NK-92 treated with Interleukin-12 subunit alpha and Interleukin-12 subunit beta, amount 100 ng/mL, for 24 hours (cell line): ENCODE data around the gene RNF212.
"Not testable (repeated sequence)": the region's sequence is repeated elsewhere in the genome, so short reads cannot be mapped to it uniquely, and the experiment has no call there.

Experiments used
- DNase-seq: peaks from one replicate; lab custom pipeline; 2025; lab: John Stamatoyannopoulos, UW

Gene RNF212, protein sequence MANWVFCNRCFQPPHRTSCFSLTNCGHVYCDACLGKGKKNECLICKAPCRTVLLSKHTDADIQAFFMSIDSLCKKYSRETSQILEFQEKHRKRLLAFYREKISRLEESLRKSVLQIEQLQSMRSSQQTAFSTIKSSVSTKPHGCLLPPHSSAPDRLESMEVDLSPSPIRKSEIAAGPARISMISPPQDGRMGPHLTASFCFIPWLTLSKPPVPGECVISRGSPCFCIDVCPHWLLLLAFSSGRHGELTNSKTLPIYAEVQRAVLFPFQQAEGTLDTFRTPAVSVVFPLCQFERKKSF

DNA sequence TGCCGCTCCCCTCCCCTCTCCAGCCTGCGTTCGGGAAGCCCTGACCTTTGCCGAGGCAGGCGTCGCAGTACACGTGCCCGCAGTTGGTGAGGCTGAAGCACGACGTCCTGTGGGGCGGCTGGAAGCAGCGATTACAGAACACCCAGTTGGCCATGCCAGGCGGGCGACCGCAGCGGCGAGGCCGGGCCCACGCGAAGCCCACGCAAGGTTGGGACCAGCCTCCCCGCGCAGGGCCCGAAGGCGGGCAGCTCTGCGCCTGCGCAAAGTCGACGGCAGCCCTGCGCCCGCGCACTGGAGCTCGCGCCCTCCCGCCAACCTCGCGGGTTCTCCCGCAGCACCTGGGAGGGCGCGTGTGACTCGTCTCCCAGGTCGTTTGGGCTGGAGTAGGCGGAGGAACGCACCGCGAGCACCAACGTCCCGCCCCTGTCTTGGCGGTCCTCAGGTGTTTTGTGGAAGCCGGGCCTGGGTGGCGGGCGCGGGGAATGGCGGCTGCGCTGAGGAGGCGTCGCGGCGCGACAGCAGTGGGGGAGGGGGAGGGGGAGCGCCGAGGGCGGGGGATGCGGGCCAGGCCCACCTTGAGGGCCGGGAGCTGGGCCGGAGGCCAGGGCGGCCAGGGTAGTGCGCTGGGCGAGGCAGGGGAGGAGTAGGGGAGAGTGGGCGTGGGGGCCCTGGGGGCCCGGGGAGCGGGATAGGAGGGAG lies at the start of gene RNF212:
RNF212 (minus strand) TSS at position 254 of the 699 bp plus-strand sequence; CDS start at position 154, 100 bp downstream.
- DNase-seq = no peak

DNA sequence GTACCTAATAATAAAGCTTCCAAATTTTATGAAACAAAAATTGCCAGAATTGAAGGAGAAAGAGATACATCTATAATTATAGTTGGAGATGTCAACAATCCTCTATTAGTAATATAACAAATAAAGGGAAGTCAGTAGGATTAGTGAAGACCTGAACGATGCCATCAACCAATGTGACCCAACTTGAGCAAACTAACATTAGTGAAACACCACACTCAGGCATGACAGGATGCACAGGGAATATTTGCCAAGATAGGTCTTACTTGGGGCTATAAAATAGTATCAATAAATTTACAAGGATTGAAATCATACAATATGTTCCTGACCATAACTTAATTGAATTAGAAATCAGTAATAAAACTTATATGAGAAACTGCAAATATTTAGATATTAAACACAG lies 47.0 kb upstream of the RNF212 start:
- no peak for DNase-seq

DNA sequence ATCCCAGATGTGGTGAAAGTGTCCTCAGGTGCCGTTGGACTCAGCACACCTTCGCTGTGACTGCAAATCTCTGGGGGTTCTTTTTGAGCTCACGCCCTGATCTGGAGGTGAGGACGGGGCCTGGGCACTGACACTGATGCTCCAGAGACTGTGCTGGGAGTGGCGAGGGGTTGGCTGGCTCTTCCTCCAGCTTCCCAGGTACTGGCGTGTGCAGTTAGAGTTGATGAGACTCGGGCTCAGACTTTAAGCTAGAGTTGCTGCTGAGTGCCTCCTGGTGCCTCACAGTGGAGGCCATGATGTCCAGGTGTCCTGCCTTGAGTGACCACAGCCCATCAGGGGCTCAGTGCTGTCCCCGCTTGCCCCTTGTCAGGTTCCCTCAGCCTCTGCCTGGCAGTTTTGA lies 42.7 kb upstream of the RNF212 start:
- no peak for DNase-seq

DNA sequence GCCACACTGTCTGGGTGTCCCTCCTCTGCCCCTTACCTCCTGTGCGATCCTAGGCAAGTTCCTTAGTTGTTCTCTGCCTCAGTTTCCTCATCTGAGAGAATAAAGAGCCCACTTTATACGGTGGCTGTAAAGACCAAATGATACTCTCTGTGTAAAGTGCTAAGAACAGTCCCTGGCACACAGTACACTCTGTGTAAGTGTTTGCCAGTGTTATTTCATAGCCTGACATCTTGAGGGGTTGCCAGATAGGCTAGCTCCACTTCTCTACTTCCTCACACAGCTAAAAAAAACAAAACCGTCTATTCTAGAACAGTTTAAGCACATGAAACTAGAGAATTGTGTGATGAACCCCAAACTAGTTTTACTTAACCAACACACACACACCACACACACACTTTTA lies 42.0 kb upstream of the RNF212 start:
- no peak for DNase-seq

DNA sequence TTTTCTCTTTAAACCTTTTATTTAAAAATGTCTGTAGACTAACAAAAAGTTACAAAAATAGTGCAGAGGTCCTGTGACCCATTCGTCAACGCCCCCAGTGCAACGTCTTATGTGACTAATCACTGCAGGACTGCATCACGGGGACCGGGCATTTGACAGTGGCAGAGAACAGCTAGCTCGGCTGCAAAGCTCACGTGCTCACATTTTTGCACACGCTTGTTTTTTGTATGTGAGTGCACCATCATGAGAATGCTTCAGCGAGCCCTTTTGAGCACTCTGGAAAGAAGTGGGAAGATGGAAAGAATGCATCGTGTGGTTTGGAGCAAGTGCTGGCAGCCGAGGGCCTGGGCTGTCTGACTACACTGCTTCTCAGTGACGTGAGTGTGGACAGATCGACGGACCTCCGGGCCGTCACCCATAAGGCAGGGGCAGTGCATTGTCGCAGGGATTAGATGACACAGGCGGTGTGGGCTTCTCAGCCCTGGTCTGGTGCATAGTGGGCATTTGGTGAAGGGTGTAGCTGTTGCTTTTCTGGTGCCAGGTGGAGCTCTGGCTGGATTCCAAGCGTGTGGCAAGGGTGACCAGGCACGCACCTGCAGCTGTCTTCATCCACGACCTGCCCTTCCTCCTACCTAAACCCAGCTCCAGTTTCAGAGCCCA lies 41.3 kb upstream of the RNF212 start:
- no peak for DNase-seq

DNA sequence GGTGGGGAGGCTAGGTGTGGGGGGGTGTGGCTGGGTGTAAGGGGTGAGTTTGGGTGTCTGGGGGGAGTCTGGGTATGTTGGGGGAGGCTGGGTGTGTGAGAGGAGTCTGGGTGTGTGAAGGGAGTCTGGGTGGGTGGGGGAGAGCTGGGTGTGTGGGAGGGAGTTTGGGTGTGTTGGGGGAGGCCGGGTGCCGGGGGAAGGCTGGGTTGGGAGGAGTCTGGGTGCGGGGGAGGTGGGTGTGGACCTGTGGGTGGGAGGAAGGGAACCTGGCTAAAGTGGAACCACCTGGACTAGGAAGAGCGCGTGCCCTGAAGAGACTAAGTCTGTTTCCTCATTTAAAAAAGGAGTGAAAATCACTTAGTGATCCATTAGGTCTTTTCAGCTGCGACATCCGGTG lies 40.8 kb upstream of the RNF212 start:
- DNase-seq = no peak

DNA sequence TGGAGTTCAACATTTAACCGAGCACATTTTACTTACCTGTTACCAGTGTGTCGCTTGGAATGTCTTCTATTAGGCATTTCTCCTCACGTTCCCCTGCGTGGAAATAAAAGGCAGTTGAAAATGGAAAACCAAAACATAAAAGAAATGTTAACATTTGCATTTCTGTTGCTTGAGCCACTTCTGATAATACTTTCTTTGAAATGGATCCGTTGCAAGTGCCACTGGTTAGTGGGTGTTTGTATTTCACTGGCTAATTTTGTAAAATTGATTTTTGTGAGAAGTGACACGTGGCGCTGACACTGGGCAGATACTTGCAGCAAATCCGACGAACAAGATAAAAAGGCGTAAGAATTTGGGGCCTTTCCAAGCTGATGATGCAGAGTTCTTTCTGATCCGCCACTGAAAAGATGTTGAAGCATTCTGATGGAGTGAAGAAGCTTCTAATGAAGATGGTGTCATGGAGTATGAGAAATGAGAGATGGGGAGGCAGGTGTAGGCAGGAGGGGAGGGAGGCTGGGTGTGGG lies 40.3 kb upstream of the RNF212 start:
- no peak for DNase-seq

DNA sequence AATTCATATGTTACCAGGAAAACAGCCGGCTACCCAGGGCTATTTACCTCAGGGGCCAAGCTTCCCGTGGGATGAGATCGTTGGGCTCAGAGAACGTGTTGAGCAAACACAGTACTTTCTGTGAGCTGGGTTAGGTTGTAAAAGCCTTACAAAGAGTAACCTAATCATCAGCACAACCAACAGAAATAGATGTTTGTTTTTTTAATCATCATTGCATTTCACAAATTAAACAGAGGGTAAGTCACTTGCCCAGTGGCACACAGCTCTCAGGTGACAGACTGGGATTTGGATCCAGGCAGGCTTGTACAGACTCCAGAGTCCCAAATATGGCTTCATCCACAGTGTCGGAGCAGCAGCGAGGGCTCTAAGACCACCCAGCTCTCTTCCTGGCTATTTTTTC lies 38.9 kb upstream of the RNF212 start:
- no peak for DNase-seq

DNA sequence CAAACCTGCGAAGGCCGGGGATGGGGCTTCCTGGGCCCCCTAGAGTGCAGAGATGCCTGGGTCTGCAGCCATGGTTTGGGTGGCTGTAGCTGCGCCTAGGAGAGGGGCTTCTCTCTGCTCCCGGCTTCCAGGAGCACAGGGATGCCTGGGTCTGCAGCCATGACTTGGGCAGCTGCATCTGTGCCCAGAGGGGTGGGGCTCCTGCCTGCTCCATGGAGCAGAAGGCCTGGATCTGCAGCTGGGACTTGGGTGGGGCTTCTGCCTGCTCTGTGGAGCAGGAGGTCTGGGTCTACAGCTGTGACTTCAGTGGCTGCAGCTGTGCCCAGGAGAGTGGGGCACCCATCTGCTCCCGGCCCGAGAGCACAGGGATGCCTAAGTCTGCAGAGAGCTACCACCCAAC lies 38.2 kb upstream of the RNF212 start:
- DNase-seq = no peak

DNA sequence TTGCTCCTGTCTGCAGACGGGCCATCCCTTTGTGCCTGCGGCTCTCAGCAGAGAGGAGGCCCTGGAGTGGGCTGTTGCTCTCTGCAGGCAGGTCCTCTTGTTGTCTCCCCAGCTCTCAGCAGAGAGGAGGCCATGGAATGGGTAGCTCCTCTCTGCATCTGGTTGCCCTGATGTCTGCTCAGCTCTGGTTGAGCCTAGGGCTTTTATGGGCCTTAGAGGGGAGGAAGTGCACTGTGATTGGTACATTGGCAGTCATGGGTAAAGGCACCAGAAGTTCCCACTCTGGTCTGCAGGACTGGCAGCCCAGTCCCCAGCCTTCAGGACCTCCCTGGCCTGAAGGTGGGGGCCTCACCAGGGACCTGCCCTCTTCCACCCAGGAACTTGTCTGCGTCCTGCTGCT lies 37.5 kb upstream of the RNF212 start:
- no peak for DNase-seq

DNA sequence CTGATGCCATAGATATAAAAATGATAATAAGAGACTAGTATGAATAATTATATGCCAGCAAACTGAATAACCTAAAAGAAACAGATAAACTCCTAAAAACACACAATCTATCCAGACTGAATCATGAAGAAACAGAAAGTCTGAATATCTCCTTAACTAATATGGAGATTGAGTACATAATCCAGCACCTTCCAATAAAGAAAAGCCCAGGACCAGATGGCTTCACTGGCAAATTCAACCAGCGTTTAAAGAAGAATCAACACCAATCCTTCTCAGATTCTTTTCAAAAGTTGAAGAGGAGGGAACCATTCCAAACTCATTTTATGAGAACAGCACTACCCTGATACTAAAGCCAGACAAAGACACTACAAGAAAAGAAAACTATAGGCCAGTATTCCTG lies 26.5 kb upstream of the RNF212 start:
- no peak for DNase-seq

DNA sequence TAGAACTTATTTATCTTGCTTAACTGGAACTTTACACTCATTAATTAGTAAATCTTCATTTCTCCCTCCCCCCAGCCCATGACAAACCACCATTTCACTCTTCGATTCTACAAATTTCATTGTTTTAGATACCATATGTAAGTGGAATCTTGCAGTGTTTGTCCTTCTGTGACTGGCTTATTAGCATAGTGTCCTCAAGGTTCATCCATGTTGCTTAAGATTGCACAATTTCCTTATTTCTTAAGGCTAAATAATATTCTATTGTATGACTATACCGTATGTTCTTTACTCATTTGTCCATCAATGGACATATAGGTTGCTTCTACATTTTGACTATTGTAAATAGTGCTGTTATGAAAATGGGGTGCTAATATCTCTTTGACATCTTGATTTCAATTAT lies 24.5 kb upstream of the RNF212 start:
- DNase-seq = no peak

DNA sequence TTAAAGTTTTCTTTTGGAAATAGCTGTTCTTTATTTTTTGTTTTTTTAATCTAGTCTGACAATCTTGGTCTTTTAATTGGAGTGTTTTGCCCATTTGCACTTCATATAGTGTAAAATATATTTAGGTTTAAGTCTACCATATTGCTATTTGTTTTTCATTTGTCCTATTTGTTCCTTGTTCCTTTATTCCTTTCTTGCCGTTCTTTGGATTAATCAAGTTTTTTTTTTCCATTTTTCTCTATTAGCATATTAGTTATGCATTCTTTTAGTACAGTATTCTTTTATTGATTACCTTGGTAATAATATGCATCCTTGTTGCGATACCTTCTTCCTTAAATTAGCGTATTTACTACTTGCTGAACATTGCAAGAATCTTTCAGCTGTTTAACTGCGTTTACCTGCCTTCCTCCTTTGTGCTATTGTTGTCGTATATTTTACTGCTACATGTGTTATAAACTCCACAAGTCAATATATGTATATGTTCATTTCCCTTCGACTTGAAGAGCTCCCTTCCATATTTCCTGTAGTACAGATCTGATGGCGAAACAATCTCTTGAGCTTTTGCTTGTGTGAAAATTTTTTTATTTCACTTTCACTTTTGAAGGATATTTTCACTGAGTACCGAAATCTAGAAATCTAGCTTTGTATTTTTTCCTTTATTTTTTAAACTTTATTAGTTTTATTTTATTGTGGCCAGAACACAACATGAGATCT lies 23.9 kb upstream of the RNF212 start:
- DNase-seq = no peak

DNA sequence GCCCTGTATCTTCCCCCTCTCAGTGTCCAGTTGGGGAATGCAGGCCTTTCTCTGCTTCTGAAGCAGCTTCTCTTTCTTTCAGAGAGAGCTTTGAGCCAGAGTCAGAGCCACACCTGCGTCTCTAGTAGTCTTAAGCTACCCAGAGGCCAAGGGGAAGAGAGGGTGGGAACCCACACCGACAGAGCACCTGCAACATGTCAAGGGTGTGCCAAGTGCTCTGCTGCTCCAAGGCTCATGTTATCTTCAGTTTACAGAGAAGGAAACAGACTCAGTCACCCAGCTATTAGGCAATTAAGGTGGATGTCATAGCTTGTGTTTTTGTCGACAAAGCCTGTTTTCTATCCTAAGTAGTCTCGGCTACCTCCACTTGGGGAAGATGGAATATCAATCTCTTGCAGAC lies 22.7 kb upstream of the RNF212 start:
- no peak for DNase-seq

DNA sequence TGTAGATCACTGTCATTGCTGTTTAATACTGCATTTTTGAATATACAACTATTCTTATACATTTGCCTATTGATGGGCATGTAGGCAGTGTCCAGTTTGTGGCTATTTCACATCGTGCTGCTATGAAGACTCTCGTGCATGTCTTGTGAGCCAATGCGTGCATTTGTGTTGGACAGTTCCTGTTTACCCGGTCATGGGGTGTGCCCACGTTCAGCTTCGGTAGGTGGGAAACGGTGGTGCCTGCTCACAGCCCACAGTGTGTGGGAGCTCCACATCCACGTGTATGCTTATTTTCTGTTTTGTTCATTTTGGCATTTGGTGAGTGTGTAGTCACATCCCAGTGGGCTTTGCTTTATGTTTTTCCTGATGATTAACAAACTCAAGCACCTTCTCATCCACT lies 19.7 kb upstream of the RNF212 start:
- DNase-seq = no peak

DNA sequence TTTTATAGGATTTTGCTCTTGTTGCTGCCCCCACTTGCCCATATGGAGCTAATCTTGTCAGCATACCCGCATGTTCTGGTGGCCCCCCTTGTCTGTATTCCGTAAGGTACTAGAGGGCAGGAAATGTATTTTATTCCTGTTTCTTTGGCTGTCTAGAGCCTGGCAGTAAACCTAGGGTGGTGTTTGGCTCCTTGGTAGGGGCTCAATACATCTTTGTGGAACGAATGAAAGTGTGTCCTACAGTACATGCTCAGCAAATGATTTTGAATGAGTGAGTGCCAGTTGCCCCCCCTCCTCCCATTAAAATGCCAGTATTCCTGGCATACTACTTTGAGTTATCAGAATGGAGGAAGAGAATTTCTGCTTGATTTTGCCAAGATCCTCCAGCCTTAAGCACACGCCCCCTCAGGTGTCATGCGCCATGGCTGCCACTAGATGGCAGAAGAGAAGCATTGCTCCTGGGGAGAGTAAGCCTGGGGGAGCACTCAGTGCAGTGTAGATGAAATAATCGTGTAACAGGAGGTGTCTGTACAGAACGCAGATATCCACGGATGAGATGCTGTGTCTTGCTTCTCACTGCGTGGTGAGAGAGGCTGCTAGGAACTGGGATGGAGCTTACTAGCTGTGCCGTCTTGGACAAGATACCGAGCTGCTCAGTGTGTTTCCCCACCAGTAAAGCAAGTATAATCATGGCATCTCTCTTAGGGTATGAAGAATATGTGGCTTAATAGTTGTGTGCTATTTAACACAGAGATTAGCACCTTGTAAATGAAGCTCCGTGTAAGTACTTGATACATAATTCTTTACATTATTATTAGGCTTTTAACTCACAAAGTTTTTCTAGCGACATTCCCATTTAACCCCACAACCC lies 17.2 kb upstream of the RNF212 start:
- peak; percentile 22 for DNase-seq

DNA sequence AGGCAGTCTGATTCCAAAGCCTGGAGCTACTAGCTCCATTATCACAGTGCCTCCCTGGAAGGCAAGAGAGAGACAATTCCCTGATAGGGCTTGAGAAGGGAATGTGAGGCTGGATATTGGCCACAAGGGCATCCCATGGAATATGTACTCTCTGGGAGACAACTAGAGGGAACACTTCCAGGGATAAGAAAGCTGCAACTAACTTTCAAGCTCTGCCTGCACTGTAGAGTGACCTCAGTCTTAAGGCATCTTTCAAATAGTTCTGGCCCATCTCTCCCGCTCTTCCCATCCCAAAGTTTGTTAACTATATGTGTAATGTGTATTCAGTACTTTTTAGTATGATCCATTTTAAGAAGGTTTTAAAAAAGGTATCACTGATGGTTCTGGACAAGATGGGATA lies 13.1 kb upstream of the RNF212 start:
- DNase-seq = no peak

DNA sequence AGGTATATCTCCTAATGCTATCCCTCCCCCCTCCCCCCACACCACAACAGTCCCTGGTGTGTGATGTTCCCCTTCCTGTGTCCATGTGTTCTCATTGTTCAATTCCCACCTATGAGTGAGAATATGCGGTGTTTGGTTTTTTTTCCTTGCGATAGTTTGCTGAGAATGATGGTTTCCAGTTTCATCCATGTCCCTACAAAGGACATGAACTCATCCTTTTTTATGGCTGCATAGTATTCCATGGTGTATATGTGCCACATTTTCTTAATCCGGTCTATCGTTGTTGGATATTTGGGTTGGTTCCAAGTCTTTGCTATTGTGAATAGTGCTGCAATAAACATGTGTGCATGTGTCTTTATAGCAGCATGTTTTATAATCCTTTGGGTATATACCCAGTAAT lies 12.1 kb upstream of the RNF212 start:
- DNase-seq = not testable (repeated sequence)

DNA sequence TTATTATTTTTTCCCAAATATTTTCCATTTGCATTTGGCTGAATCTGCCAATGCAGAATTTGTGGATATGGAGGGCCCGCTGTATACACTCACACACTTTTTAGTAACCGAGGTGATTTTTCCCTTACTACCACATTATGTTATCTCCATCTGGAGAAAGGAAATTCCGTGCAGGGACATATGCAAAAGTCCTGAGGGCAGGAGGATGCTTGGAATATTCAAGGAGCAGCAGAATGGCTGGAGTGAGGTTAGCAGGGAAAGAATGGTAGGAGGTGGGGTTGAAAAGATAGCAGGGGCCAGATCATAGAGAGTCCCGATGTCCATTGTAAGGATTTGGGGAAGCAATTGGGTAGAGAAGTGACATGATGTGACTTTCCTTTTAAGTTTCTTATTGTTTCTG lies 11.5 kb upstream of the RNF212 start:
- no peak for DNase-seq

DNA sequence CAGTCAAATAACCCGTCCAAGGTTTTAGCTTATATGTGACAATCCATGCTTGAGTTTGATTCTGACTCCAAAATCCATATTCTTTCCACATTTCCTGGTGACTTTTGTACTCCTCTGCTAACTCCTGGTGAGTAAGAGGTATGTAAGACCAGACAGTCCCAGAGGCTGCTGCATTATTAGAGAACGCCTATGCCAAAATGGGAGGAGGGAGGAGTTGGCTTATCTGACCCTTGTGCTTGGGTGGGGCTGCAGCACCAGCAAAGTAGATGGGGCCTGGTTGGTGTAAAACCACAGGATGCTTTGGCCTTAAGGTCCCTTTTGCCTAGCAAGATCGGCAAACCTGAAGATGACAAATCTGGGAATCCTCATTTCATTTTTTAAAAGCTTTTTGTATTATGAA lies 9.1 kb upstream of the RNF212 start:
- no peak for DNase-seq

DNA sequence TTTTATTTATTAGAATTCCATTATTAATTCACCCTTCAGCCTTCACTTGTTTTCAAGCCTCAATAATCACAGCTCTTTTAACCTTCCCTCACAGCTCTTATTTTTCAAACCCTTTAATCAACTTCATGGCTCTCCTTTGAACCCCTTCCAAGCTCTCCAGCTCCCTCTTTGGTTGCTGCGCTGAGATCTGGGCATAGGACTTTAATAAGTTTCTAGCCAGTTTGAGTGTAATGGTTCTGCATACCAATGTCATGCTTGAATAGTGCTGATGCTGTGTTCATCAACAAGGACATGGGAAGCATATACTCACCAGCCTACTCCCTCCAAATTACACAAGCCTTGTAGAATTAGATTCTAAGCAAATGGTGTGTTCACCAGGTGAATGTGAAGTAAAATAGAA lies 3.5 kb upstream of the RNF212 start:
- DNase-seq = no peak
